ENCODE results near the gene TDRD12. TPM values are rescaled to one million over a fixed set of nuclear protein-coding genes. Genes with fewer than 3 reads are reported as not detected.

The TDRD12 gene
- polyA plus RNA-seq, 10 donors = 0.10 to 1.3 (median 0.32) TPM

- no peak for DNase-seq
Observed at GRCh38 chr19:32810452-32810851, 90.9 kb downstream of the TDRD12 start.

DNA sequence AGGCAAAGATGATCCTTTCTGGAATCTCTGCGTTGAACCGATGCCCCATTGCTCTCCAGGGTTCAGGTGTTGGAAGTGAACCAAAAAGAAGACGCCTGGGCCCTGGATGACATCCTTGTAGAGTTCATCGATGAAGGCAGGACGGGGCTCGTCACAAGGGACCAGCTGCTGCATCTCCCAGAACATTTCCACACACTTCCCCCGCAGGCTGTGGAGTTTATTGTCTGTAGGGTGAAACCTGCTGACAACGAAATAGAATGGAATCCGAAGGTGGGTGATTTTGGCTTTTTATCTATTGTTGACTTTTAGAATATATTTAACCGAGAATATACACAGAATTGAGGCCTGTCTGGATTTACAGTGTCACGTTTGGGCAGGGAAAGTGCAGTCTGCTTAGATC is 91.6 kb downstream of the TDRD12 start:
- DNase-seq = no peak

DNA sequence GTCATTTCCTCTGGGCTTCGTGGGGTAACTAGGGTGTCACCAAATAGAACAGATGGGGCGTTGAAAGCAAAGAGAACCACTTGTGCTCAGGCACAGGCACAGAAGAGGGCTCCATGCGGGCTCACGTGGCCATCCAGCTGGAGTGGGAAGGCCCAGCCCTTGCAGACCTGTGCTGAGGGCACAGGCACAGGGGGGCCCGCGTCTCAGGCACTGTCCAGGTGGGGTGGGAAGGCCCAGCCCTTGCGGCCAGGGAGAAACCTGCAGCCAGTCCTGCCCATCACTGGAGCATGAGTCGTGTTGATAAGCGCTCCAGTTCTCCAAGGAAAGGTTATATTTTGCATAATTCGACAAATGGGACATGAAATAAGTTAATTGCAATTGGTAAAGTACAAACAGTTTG is 92.5 kb downstream of the TDRD12 start:
- no peak for DNase-seq

DNA sequence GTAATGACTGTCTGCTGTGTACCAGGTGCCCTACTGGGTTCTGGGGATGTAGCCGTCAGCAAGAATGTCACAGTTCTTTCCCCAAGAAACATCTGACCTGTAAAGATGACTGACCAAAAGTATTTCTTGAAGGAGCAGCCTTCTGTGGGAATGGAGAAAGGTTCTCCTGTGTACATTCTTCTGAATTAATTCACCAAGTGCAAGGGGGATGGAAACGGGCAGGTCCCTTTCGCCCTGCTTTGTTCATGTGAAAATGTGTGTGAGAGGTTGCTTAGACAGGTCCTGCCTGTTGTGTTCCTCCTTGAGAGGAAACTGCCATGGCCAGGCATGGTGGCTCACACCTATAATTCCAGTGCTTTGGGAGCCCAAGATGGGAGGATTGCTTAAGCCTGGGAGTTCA is 93.0 kb downstream of the TDRD12 start:
- no peak for DNase-seq

GRCh38 chr19:32813862-32814425 is 94.4 kb downstream of the TDRD12 start:
- DNase-seq = no peak

GRCh38 chr19:32814624-32815023 is 95.1 kb downstream of the TDRD12 start:
- DNase-seq = no peak

DNA sequence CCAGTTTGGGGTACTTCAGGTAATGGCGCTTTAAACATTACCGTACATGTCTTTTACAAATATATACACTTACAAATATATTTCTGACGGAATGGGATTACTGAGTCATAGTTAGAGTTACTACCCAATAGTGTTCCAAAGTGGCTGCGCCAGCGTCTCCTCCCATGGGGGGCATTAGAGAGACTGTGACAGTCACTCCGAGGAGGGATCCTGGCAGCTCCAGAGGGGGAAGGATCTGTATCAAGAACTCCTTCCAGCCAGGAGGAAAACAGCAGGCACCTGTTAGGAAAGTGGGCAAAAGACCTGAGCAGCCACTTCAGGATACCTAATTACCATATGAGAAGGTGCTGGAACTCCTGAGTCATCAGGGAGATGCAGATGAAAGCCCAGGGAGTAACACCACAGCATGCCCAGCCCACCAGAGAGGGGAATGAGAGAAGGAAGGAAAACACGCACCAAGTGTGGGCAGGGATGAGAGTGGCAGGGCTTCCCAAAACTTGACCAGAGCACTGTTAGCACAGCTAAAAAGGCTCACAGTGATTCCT is 97.1 kb downstream of the TDRD12 start:
- DNase-seq = no peak

DNA sequence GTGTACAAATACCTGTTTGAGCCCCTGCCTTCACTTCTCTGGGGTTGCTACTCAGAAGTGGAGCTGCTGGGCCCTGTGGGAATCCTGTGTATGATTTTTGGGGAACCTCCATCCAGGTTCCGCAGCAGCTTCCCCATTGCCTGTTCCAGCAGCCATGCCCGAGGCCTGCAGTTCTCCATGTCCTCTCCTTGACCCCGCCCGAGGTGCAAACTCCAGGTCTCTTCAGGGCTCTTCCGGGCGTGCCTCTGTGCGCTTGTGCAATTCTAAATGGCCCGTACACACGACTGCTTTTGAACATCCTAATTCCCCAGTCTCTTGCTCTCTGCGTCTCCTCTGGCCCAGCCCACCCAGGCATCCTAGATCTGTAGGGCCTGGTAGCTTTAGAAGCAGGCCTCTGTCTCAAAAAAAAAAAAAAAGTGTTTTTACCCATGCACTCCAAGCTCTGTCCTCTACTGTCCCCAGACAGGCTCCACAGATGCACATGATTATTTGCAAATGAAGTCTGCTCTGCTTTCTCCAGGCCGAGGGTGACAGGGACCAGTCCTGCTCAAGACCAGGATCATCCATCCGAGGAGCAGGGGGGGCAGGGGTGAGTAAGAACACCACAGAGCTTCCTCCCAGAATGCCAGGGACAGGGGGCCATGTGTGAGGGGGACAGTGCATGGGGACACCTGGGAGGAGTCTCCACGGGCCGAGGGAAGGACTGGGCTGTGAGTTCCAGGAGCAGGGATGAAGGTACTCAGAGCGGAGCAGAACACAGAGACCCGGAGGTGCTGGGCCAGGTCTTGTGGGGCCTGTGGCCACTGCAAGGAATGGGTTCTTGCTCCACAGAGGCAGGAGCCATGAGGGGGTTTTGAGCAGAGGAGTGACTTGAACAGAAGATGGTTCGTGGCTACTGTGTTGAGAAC is 98.3 kb downstream of the TDRD12 start:
- no peak for DNase-seq

DNA sequence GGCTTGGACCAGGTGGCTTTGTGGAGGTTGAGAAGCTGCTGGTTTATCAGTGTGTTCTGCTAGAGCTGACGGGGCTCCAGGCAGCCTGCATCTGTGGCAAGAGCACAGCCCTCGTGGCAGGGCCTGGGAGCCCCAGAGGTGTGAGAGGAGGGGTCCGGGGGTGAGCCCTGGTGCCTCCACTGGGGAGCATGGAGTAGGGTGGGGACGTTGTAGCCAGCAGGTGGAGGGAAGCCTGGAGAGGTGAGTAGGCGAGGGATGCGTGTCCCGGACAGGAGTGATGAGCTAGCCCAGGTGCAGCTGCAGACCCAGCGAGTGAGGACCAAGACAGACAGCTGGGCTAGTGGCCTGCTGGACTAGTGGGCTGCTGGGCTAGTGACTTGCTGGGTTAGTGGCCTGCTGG is 99.0 kb downstream of the TDRD12 start:
- DNase-seq = no peak

GRCh38 chr19:32819419-32820400 is 100.1 kb downstream of the TDRD12 start:
- no peak for DNase-seq

DNA sequence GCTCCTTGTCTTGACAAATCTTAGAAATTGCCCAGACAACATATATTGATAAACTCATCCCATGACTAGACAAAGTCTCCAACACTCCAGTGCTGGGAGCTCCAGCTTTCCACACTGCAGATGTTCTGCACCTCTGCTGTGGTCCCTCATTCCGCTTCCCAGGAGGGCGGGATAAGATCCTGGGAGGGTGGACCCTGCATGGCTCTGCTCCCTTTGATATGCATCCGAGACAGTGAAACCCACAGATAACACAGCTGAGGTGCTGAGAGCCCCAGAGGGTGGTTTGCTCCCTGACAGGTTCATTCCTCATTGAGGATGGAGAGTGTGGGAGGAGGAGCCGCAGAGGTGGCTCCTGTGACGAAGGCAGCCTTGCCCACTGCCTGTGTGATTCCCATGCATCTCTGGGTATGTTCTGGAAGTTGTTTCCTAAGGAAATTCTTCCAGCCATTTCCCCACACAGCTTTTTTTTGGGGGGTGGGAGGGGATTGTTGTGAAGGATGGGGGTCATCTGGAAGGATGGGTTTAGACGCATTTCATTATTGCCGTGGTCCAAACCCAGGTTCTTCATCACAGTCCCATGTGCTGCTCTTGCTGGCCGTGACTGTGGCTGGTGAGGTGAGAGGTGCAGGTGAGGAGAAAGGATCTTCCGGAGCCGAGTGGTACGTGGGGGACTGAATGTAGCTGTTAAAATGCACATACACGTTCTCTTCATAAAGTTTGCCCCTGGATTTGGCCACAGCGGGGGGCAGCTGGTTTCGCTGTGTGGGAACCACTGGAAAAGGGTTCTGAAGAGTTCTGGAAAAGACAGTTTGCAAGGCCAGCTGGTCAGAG is 103.6 kb downstream of the TDRD12 start:
- no peak for DNase-seq

DNA sequence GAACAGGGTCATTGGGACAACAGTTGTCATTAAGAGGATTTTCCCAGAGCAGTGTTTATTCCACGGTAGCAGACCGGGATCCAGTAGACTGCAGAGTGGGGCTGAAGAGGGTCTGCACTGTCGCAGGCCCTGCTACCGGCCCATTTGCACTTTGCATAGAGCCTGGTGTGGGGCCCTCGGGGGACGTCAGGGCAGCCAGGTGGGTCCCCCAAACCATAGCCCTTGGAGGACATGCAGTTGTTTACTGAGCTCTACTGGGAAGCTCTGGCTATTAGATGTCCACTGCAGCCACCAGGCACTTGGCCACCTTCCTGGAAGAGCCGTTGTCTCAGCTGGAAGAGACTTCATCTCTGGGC is 104.2 kb downstream of the TDRD12 start:
- no peak for DNase-seq

- peak in 1 of 3 donors; percentile 19 for DNase-seq
Observed at GRCh38 chr19:32824191-32824751, 104.7 kb downstream of the TDRD12 start.

DNA sequence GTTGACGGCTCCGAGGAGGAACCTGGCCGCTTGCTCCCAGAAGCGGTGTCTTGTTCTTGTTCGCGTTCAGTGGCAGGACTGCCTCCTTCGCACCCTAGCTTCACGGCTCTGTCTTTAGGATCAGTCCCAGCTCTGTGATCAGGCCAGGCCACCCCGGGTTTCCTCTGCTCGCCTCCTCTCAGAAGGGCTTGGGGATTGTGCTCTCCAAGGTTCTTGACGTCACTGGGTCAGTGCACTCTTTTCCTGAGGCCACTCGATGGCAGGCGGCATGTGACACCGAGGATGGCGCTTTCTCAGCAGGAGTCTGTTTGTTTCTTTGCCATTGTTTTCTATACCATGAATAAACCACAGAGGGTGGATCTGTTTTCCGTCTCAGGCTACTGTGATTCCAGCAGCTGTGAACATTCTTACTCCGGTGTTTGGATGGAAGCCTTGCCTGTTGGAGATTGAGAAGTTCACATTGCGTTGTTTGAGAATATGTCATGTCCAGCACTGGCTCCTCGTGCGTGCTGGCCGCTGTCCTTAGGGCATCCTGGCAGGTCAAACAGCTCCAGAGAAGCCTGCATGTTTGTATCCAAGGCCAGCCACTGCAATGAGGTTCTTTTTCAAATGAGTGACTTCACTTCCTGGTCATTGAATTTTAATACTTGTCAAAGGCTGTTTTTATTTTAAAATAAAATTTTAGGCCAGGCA is 105.5 kb downstream of the TDRD12 start:
- no peak for DNase-seq

GRCh38 chr19:32828139-32828538 is 108.6 kb downstream of the TDRD12 start:
- no peak for DNase-seq

DNA sequence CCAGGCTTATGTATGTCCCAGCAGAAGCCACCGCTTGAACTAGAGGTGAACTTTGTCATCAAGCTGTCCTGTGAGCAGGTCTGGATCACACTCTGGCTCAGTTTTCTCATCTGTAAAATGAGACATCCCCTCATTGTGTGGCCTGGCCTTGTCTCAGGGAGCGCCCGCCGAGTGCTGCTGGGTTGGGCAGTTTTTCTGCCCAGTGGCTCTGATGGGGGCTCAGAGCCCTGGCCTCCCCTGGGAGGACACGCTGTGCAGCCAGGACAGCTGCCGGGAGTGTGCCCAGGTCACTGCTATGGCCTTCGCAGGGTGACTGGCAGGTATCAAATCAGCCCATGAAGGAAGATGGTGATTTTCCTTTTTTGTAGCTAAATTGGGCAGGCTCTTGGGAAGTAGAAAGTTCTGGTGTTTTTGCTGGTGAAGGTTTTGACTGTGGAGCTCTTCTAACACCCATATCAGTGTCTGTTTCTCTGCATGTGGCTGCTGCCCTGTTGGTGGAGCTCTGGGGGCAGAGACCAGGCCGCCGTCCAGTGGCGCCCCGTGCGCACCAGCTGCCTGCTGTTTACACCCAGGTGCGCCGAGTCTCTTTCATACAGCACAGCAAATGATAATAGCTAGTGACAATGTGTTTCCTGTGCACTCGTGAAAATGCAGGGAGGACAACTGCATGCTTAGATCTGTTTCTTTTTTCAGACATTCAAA is 109.2 kb downstream of the TDRD12 start:
- no peak for DNase-seq

DNA sequence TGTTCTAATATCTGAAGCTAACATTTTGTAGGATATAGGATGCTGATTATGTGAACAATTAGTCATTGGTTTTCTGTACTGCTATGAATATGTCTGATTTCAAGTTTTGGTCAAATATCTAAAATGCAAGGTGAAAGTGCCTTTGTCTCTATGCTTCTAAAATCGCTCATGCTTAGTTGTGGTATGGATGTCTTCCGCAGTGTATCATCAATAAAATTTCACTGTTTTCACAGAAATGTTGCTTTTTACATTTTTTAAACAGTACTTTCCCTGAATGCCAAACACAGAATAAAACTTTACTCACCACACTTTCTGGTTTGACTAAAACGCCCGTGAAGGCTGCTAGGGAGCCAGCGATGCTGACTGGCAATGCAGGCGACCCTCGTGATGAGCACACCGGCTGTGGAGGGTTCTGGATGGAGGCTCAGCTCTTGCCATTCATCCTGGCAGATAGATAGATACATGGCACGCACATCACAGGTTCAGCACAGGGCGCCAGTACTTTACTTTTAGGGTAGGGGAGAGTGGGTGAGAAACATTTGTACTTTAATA is 109.9 kb downstream of the TDRD12 start:
- no peak for DNase-seq

DNA sequence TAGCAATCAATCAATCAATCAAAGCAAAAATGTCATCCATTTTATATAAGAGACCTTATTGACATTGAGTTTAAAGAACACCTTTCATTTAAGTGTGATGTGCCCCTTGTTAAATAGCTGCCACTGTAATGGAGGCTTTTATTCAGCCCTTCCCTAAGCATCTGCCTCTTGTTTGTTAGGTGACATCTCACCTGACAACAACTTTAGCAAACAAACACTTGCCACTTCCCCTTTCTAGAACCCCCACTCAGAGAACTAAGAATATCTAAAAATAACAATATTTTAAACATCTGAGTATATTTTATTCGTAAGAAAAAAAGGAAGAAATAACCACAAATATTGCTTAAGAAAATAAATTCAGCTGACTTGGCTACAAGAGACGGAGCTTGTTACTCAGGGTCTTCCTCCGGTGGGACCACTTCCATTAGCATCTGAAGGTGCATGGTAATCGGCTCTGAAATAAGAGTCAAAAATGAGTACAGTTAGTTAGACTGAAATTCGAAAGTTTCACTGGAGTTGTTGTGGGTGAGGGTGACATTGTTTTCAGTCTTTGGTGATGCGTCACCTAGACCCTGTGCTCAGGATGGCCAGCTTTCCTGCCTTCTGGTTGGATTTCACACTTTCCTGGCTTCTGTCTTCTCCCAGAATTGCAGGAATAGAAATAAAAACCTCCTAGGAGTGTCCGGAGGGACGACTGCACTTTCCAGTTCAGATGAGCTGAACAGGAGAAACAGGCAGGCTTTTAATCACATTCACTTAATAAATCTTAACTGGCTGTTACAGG is 110.9 kb downstream of the TDRD12 start:
- DNase-seq = peak in 1 of 3 donors; percentile 31
